NB4 (cell line): ENCODE results near the gene MYO1B.

Source experiments
- CTCF ChIP-seq: IDR thresholded peaks from one replicate; pipeline ENCODE4 v1.5.1; 2012; ENCODE audit warnings: low read depth, low read length
- POLR2A ChIP-seq: IDR thresholded peaks from 2 replicates; pipeline ENCODE4 v1.6.1; 2011; ENCODE audit warnings: mild to moderate bottlenecking; ENCODE audit not compliant: insufficient read length; ENCODE audit errors: extremely low read depth

GRCh38 chr2:191459158-191459557 lies 214.0 kb downstream of the MYO1B start:
- TF ChIP-seq CTCF (no peak), POLR2A (no peak)
